WTC11 (cell line): ENCODE measurements around the gene OPCML.

Source experiments
- ELF4 ChIP-seq: sonication (generic); formaldehyde crosslinking; IDR thresholded peaks from 2 replicates; pipeline ENCODE4 v1.8.1; 2022; ENCODE audit warnings: low read depth, mild to moderate bottlenecking, moderate library complexity, missing genetic modification reagents
- MXD4 ChIP-seq: fragments of 250-450 bp; sonication (Bioruptor Pico); IDR thresholded peaks from 2 replicates; pipeline ENCODE4 v1.8.0; 2021; ENCODE audit warnings: mild to moderate bottlenecking, moderate library complexity, borderline replicate concordance
- NFYB ChIP-seq: sonication (generic); formaldehyde crosslinking; conservative IDR thresholded peaks from 2 replicates; pipeline ENCODE4 v1.8.0; 2022; ENCODE audit warnings: low read depth, missing genetic modification reagents
- SMAD4 ChIP-seq: sonication (generic); formaldehyde crosslinking; IDR thresholded peaks from 2 replicates; pipeline ENCODE4 v1.8.0; 2022; ENCODE audit warnings: mild to moderate bottlenecking, missing genetic modification reagents
- TF ChIP-seq, protein P1 (sequence below): fragments of 250-450 bp; sonication (Bioruptor Pico); IDR thresholded peaks from 2 replicates; pipeline ENCODE4 v1.8.0; 2021; ENCODE audit warnings: mild to moderate bottlenecking
- TF ChIP-seq, protein P2 (sequence below): sonication (generic); formaldehyde crosslinking; IDR thresholded peaks from 2 replicates; pipeline ENCODE4 v1.8.0; 2022; ENCODE audit warnings: mild to moderate bottlenecking, missing genetic modification reagents
- TF ChIP-seq, protein P3 (sequence below): sonication (generic); formaldehyde crosslinking; IDR thresholded peaks from 2 replicates; pipeline ENCODE4 v1.8.0; 2022; ENCODE audit warnings: mild to moderate bottlenecking, missing genetic modification reagents
- TF ChIP-seq, protein P4 (sequence below): sonication (generic); formaldehyde crosslinking; IDR thresholded peaks from 2 replicates; pipeline ENCODE4 v1.8.1; 2022; ENCODE audit warnings: mild to moderate bottlenecking, moderate library complexity, missing genetic modification reagents
- TF ChIP-seq, protein P5 (sequence below): fragments of 200-600 bp; IDR thresholded peaks from 2 replicates; pipeline ENCODE4 v1.8.0; 2022; ENCODE audit warnings: antibody characterized with exemption
- TF ChIP-seq, protein P6 (sequence below): sonication (generic); formaldehyde crosslinking; IDR thresholded peaks from 2 replicates; pipeline ENCODE4 v1.8.0; 2022; ENCODE audit warnings: mild to moderate bottlenecking, missing genetic modification reagents

DNA sequence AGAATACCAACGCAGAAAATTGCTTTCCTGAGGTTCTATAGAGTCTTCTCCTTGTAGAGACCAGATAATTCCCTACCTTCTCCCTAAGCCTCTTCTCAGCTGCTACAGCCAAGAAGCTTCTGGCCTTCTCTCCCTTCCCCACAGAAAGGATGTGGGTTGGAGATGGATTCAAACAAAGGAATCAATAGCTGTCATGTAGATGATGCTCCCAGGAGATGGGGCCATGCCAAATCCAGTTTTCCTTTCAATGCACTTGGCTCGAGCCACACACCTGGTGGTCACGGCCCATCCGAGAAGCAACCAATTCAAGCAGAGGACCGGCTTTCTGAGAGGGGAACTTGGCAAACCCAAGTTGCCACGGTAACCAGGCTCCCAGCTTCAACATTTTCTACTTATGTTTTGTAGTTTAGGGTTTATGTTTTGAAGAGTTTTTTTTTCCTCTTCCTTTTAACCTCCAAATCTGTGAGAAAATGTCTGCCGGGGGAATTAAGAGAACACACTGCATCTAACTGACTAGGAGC, 31.3 kb upstream of the OPCML start:
- TF ChIP-seq, protein P1, sequence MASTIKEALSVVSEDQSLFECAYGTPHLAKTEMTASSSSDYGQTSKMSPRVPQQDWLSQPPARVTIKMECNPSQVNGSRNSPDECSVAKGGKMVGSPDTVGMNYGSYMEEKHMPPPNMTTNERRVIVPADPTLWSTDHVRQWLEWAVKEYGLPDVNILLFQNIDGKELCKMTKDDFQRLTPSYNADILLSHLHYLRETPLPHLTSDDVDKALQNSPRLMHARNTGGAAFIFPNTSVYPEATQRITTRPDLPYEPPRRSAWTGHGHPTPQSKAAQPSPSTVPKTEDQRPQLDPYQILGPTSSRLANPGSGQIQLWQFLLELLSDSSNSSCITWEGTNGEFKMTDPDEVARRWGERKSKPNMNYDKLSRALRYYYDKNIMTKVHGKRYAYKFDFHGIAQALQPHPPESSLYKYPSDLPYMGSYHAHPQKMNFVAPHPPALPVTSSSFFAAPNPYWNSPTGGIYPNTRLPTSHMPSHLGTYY (CRISPR knock-in tag) = no peak
- TF ChIP-seq MXD4 (CRISPR knock-in tag) (no peak), ELF4 (CRISPR knock-in tag) (no peak), NFYB (no peak), SMAD4 (CRISPR knock-in tag) (no peak)
- TF ChIP-seq, protein P2, sequence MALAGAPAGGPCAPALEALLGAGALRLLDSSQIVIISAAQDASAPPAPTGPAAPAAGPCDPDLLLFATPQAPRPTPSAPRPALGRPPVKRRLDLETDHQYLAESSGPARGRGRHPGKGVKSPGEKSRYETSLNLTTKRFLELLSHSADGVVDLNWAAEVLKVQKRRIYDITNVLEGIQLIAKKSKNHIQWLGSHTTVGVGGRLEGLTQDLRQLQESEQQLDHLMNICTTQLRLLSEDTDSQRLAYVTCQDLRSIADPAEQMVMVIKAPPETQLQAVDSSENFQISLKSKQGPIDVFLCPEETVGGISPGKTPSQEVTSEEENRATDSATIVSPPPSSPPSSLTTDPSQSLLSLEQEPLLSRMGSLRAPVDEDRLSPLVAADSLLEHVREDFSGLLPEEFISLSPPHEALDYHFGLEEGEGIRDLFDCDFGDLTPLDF (CRISPR knock-in tag) = no peak
- TF ChIP-seq, protein P3, sequence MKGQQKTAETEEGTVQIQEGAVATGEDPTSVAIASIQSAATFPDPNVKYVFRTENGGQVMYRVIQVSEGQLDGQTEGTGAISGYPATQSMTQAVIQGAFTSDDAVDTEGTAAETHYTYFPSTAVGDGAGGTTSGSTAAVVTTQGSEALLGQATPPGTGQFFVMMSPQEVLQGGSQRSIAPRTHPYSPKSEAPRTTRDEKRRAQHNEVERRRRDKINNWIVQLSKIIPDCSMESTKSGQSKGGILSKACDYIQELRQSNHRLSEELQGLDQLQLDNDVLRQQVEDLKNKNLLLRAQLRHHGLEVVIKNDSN (CRISPR knock-in tag) = no peak
- TF ChIP-seq, protein P4, sequence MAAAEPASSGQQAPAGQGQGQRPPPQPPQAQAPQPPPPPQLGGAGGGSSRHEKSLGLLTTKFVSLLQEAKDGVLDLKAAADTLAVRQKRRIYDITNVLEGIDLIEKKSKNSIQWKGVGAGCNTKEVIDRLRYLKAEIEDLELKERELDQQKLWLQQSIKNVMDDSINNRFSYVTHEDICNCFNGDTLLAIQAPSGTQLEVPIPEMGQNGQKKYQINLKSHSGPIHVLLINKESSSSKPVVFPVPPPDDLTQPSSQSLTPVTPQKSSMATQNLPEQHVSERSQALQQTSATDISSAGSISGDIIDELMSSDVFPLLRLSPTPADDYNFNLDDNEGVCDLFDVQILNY (CRISPR knock-in tag) = no peak
- TF ChIP-seq, protein P5, sequence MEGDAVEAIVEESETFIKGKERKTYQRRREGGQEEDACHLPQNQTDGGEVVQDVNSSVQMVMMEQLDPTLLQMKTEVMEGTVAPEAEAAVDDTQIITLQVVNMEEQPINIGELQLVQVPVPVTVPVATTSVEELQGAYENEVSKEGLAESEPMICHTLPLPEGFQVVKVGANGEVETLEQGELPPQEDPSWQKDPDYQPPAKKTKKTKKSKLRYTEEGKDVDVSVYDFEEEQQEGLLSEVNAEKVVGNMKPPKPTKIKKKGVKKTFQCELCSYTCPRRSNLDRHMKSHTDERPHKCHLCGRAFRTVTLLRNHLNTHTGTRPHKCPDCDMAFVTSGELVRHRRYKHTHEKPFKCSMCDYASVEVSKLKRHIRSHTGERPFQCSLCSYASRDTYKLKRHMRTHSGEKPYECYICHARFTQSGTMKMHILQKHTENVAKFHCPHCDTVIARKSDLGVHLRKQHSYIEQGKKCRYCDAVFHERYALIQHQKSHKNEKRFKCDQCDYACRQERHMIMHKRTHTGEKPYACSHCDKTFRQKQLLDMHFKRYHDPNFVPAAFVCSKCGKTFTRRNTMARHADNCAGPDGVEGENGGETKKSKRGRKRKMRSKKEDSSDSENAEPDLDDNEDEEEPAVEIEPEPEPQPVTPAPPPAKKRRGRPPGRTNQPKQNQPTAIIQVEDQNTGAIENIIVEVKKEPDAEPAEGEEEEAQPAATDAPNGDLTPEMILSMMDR = no peak
- TF ChIP-seq, protein P6, sequence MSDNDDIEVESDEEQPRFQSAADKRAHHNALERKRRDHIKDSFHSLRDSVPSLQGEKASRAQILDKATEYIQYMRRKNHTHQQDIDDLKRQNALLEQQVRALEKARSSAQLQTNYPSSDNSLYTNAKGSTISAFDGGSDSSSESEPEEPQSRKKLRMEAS (CRISPR knock-in tag) = no peak
